Measurements from ENCODE around the gene TBL1Y. TPM values are rescaled to one million over a fixed set of nuclear protein-coding genes. Genes with fewer than 3 reads are reported as not detected.

TBL1Y gene
- total and polyA plus RNA-seq, 2 donors (not counting 1 experiment from before 2014, with no cell fraction given), result not detected

- no peak overlapping the region for H2AFZ ChIP-seq (ENCODE audit: insufficient read depth, low read depth, low read length, poor library complexity, severe bottlenecking)
- 80% methylated on average over 3 of the region's 6 CpGs for WGBS (ENCODE audit: insufficient coverage)
These were observed 196.7 kb downstream of the TBL1Y start for GRCh38 chrY:7107179-7107578.

GRCh38 chrY:7110086-7110485 lies 199.6 kb downstream of the TBL1Y start:
- Histone ChIP-seq H3K79me2 (ENCODE audit: control insufficient read depth, insufficient read depth, low read length) (no peaks in the 10 kb centered on the region), H4K20me1 (ENCODE audit: control insufficient read depth, insufficient read depth, low read length, poor library complexity, severe bottlenecking) (no peaks in the 10 kb centered on the region), H3K4me1 (ENCODE audit: control insufficient read depth in 2 of 2, insufficient read depth in 2 of 2, low read length in 2 of 2) (no peaks in the 10 kb centered on the region), H3K9ac (ENCODE audit: low read length) (no peak overlapping the region), H3K27me3 (replicated peaks in 1 of 4; ENCODE audit: control extremely low read depth in 1 of 4, control insufficient read depth in 3 of 4, insufficient read depth in 4 of 4, low read length in 3 of 4) (no peaks in the 10 kb centered on the region), H3K36me3 (replicated peaks in 1 of 2; ENCODE audit: control extremely low read depth in 1 of 2, control insufficient read depth in 1 of 2, extremely low read depth in 1 of 2, insufficient read depth in 2 of 2, low read length in 1 of 2) (no peaks in the 10 kb centered on the region), H3K4me2 (replicated peaks; ENCODE audit: low read depth, low read length, poor library complexity, severe bottlenecking) (no peak overlapping the region), H3K27ac (ENCODE audit: low read length in 2 of 2) (no peak overlapping the region), H2AFZ (ENCODE audit: insufficient read depth, low read depth, low read length, poor library complexity, severe bottlenecking) (no peak overlapping the region), H3K4me3 (ENCODE audit: control extremely low read depth in 1 of 5, extremely low read depth in 1 of 5, insufficient read depth in 1 of 5, low read depth in 2 of 5, low read length in 4 of 5) (no peak overlapping the region), H3K9me3 (ENCODE audit: control extremely low read depth in 1 of 3, control insufficient read depth in 2 of 3, insufficient read depth in 1 of 3, low read length in 2 of 3) (no peaks in the 10 kb centered on the region)
- ChIA-PET POLR2A (no interaction called here), CTCF (no interaction called here)
- DNase-seq (no peak), ATAC-seq (ENCODE audit: low read depth) (no peak)
- H3K4me3 Mint-ChIP-seq, result no peak overlapping the region
- H3K27ac Mint-ChIP-seq, result no peak overlapping the region
- intact Hi-C loops (cut with micrococcal nuclease), result no loop called here
- 14% methylated on average over 1 of the region's 3 CpGs for WGBS (ENCODE audit: insufficient coverage)
- H3K9me3 Mint-ChIP-seq (ENCODE audit: insufficient read depth), result peaks cover 2% of the 10 kb centered on the region
- no peaks in the 10 kb centered on the region for H3K27me3 Mint-ChIP-seq
- no peaks in the 10 kb centered on the region for H3K4me1 Mint-ChIP-seq
- no peak for TF ChIP-seq EZH2 (IDR thresholded peaks at IDR 0.05; ENCODE audit: borderline replicate concordance, insufficient read depth, low read depth, low read length, poor library complexity, severe bottlenecking)
- TF ChIP-seq CTCF (IDR thresholded peaks at IDR 0.05), result no peak

More at GRCh38 chrY:7107179-7107578, 196.7 kb downstream of the TBL1Y start:
- no peaks in the 10 kb centered on the region for H3K27me3 ChIP-seq (replicated peaks in 1 of 4; ENCODE audit: control extremely low read depth in 1 of 4, control insufficient read depth in 3 of 4, insufficient read depth in 4 of 4, low read length in 3 of 4)
- H3K4me2 ChIP-seq (replicated peaks; ENCODE audit: low read depth, low read length, poor library complexity, severe bottlenecking), result no peak overlapping the region
- H3K36me3 ChIP-seq (replicated peaks in 1 of 2; ENCODE audit: control extremely low read depth in 1 of 2, control insufficient read depth in 1 of 2, extremely low read depth in 1 of 2, insufficient read depth in 2 of 2, low read length in 1 of 2), result no peaks in the 10 kb centered on the region
- Mint-ChIP-seq H3K9me3 (ENCODE audit: insufficient read depth) (no peaks in the 10 kb centered on the region), H3K27ac (no peak overlapping the region), H3K4me1 (no peaks in the 10 kb centered on the region), H3K27me3 (peaks cover 6% of the 10 kb centered on the region), H3K4me3 (no peak overlapping the region)
- ChIA-PET CTCF (no interaction called here), POLR2A (no interaction called here)
- H3K4me1 ChIP-seq (ENCODE audit: control insufficient read depth in 2 of 2, insufficient read depth in 2 of 2, low read length in 2 of 2), result no peaks in the 10 kb centered on the region
- DNase-seq, result no peak
- H3K27ac ChIP-seq (ENCODE audit: low read length in 2 of 2), result no peak overlapping the region
- no peaks in the 10 kb centered on the region for H3K9me3 ChIP-seq (ENCODE audit: control extremely low read depth in 1 of 3, control insufficient read depth in 2 of 3, insufficient read depth in 1 of 3, low read length in 2 of 3)
- no peaks in the 10 kb centered on the region for H4K20me1 ChIP-seq (ENCODE audit: control insufficient read depth, insufficient read depth, low read length, poor library complexity, severe bottlenecking)
- intact Hi-C loops (cut with micrococcal nuclease), result no loop called here
- H3K79me2 ChIP-seq (ENCODE audit: control insufficient read depth, insufficient read depth, low read length), result no peaks in the 10 kb centered on the region
- H3K9ac ChIP-seq (ENCODE audit: low read length), result no peak overlapping the region
- ATAC-seq (ENCODE audit: low read depth), result no peak
- no peak for TF ChIP-seq EZH2 (IDR thresholded peaks at IDR 0.05; ENCODE audit: borderline replicate concordance, insufficient read depth, low read depth, low read length, poor library complexity, severe bottlenecking)
- no peak for TF ChIP-seq CTCF (IDR thresholded peaks at IDR 0.05)
- no peak overlapping the region for H3K4me3 ChIP-seq (ENCODE audit: control extremely low read depth in 1 of 5, extremely low read depth in 1 of 5, insufficient read depth in 1 of 5, low read depth in 2 of 5, low read length in 4 of 5)
